ENCODE results near the gene ENKD1.

The ENKD1 gene

DNA sequence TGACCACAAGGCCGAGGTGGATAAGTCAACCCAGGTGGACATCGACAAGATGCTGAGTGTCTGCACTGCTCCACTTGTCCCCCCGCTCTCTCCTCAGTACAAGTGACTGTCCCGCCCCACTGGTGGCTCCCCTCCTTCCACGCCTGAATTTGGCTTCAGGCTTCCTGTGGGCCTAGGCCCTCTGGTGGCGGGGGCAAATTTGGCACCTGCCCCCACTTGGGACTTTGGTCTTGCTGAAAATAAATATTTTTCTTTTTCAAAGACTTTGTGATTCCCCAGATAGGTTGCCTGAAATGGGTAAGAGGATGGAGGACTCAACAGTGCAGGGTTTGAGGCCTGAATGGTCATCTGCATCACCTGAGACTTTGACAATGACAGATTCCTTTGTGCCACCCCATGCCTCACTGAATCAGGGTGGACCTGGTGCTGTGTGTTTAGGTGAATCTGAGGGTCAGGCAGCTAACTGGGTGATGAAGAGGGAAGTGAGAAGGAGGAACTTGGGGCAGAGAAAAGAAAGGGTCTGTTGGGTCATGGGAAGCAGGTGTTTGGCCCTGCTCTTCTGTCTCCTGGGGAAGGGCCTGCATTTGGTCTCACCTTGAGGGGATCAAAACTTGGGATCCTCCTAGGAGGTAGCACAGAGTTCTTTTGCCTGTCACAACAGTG, 2.1 kb upstream of the ENKD1 start:
- Histone ChIP-seq H3K4me1 (peaks cover 0 to 38% (median 23%) of the 10 kb centered on the region in 4 donors), H3K36me3 (peaks cover 0 to 10% (median 0%) of the 10 kb centered on the region in 3 donors), H3K27ac (peak overlapping the region in 1 of 2 donors; percentile 95), H3K27me3 (no peaks in the 10 kb centered on the region), H3K4me3 (no peak overlapping the region), H3K9me3 (no peaks in the 10 kb centered on the region)
- no peak for DNase-seq
- TF ChIP-seq, protein P1, sequence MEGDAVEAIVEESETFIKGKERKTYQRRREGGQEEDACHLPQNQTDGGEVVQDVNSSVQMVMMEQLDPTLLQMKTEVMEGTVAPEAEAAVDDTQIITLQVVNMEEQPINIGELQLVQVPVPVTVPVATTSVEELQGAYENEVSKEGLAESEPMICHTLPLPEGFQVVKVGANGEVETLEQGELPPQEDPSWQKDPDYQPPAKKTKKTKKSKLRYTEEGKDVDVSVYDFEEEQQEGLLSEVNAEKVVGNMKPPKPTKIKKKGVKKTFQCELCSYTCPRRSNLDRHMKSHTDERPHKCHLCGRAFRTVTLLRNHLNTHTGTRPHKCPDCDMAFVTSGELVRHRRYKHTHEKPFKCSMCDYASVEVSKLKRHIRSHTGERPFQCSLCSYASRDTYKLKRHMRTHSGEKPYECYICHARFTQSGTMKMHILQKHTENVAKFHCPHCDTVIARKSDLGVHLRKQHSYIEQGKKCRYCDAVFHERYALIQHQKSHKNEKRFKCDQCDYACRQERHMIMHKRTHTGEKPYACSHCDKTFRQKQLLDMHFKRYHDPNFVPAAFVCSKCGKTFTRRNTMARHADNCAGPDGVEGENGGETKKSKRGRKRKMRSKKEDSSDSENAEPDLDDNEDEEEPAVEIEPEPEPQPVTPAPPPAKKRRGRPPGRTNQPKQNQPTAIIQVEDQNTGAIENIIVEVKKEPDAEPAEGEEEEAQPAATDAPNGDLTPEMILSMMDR (IDR thresholded peaks at IDR 0.05), result no peak
- intact Hi-C loops (cut with DNase I; ENCODE audit: low total_unique reads), result loop anchor here (2.0 to 5.0 kb wide), 3 partner anchors 121 to 148 kb away; partner anchors contain the start of genes RANBP10 and TSNAXIP1

DNA sequence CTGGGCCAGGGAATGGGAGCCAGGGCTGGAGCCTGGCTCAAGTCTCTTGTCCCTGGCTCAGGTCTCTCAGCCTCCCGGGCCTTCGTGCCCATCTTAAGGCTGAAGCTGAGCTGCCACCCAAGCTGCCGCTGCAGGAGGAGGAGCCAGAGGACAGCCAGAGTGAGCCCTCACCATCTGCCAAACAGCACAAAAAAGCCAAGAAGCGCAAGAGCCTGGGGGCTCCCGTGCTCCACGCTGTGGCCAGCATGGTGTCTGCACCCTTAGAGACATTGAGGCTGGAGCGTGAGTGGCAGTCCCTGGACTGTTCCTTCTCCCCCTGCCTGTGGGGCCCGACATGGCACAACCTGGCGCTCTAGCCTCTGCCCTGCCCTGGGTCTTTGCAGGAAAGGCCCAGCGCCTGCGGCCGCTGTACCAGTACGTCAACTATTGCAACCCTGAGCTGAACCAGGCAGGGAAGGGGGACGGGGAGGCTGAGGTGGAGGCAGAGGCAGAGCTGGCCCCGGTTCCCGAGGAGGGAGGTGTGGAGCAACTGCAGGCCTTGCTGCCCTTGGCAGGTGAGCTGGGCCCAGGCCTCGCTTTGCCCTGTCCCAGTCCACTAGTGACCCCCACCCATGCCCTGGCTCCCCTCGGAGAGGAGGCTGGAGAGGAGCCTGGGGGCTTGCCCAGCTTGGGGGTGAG, 1.4 kb upstream of the ENKD1 start:
- TF ChIP-seq, protein P1 (IDR thresholded peaks at IDR 0.05), result peak; percentile 93 to 99
- peak overlapping the region; percentile 90 to 95 for H3K27ac ChIP-seq
- peak overlapping the region; percentile 71 to 82 for H3K4me3 ChIP-seq
- intact Hi-C loops (cut with DNase I; ENCODE audit: low total_unique reads), result loop anchor here (1.0 to 5.0 kb wide), 4 partner anchors 105 to 147 kb away; partner anchors contain the start of genes RANBP10 and TSNAXIP1
- no peaks in the 10 kb centered on the region for H3K27me3 ChIP-seq
- H3K9me3 ChIP-seq, result no peaks in the 10 kb centered on the region
- peak; percentile 88 to 95 for DNase-seq
- H3K4me1 ChIP-seq, result peaks cover 0 to 31% (median 23%) of the 10 kb centered on the region in 4 donors
- peaks cover 0 to 17% (median 3%) of the 10 kb centered on the region in 3 donors for H3K36me3 ChIP-seq

GRCh38 chr16:67667453-67667816, 885 bp upstream of the ENKD1 start:
- TF ChIP-seq, protein P1 (IDR thresholded peaks at IDR 0.05), result no peak
- no peak for DNase-seq
- Histone ChIP-seq H3K27ac (peak overlapping the region; percentile 90 to 95), H3K36me3 (peaks cover 0 to 22% (median 6%) of the 10 kb centered on the region in 3 donors), H3K4me3 (peak overlapping the region; percentile 71 to 82), H3K9me3 (no peaks in the 10 kb centered on the region), H3K27me3 (no peaks in the 10 kb centered on the region), H3K4me1 (peaks cover 0 to 29% (median 23%) of the 10 kb centered on the region in 4 donors)
- intact Hi-C loops (cut with DNase I; ENCODE audit: low total_unique reads), result loop anchor here (1.0 to 5.0 kb wide), 3 partner anchors 104 to 140 kb away; partner anchors contain the start of genes RANBP10 and TSNAXIP1

DNA sequence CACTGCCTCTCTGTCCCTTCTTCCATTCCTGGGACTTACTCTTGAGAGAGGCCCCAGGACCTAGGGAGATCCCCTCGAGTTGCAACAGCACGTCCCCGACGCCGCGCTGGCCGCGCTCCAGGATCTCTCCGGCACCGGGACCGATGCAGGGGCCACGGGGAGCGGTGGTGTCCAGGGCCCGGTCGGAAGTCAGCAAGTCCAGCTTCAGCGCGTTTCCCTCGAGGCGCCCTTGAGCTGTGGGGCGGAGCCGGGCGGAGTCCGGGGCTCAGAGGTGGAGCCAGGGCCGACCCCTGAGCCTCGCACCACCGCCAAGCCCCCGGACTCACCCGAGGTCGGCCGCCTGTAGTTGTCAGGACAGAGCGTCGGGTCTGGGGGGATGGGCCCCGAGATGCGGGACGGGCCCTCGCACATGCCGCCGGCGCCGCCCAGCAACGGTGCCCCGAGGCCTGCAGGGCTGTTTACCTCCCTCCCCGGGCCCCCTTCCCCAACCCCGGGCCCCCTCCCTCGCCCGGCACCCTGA, 458 bp downstream of the ENKD1 start:
- H3K27me3 ChIP-seq, result no peaks in the 10 kb centered on the region
- peak overlapping the region; percentile 71 to 82 for H3K4me3 ChIP-seq
- TF ChIP-seq, protein P1 (IDR thresholded peaks at IDR 0.05), result no peak
- peak overlapping the region; percentile 90 to 95 for H3K27ac ChIP-seq
- H3K4me1 ChIP-seq, result peaks cover 0 to 35% (median 30%) of the 10 kb centered on the region in 4 donors
- no peaks in the 10 kb centered on the region for H3K9me3 ChIP-seq
- DNase-seq, result peak in 1 of 2 donors; percentile 70
- intact Hi-C loops (cut with DNase I; ENCODE audit: low total_unique reads), result loop anchor here (5.0 kb wide), 2 partner anchors 119 to 141 kb away; partner anchors contain the start of genes RANBP10 and TSNAXIP1
- H3K36me3 ChIP-seq, result peaks cover 0 to 25% (median 6%) of the 10 kb centered on the region in 3 donors

DNA sequence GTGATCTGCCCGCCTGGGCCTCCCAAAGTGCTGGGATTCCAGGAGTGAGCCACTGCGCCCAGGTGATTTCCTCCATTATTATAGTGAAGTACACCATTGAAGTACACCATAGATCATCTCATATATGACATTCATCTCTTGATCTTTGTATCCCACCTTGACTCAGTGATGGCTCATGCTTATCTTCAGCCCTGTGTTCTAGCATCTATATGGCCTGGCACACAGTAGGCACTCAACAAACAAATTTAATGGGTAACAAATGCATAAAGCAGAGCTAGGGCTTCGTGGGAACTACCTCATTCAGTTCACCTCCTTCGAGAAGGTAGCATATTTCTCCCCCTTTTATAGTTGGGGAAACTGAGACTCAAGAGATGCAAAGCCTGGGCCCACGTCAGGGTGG, 952 bp downstream of the ENKD1 start:
- no peaks in the 10 kb centered on the region for H3K9me3 ChIP-seq
- TF ChIP-seq, protein P1 (IDR thresholded peaks at IDR 0.05), result no peak
- peaks cover 0 to 37% (median 31%) of the 10 kb centered on the region in 4 donors for H3K4me1 ChIP-seq
- H3K27ac ChIP-seq, result peak overlapping the region in 1 of 2 donors; percentile 95
- H3K4me3 ChIP-seq, result peak overlapping the region; percentile 71 to 82
- no peak for DNase-seq
- H3K36me3 ChIP-seq, result peaks cover 0 to 25% (median 6%) of the 10 kb centered on the region in 3 donors
- no peaks in the 10 kb centered on the region for H3K27me3 ChIP-seq
- intact Hi-C loops (cut with DNase I; ENCODE audit: low total_unique reads), result loop anchor here (5.0 kb wide), 2 partner anchors 118 to 142 kb away; partner anchors contain the start of genes RANBP10 and TSNAXIP1
